Peyer's patch (tissue), 4 donors: ENCODE measurements around the gene BAIAP2L1. TPM values are rescaled to one million over a fixed set of nuclear protein-coding genes. Genes with fewer than 3 reads are reported as not detected.

Experiments
- DNase-seq, 3 donors: peaks; one replicate each; pipeline ENCODE4 v3.0.0-alpha.2; 2017 to 2019
- H3K27ac ChIP-seq, 4 donors: fragments of 200-600 bp; sonication (generic); one replicate each; pipeline ENCODE4 v1.5.1; 2016 to 2019
- H3K27me3 ChIP-seq, 2 donors: fragments of 200-600 bp; sonication (generic); one replicate each; pipeline ENCODE4 v1.5.1; 2019
- H3K36me3 ChIP-seq, 3 donors: fragments of 200-600 bp; sonication (generic); one replicate each; pipeline ENCODE4 v1.5.1; 2016 to 2019
- H3K4me1 ChIP-seq, 4 donors: fragments of 200-600 bp; sonication (generic); one replicate each; pipeline ENCODE4 v1.5.1; 2016 to 2019
- H3K4me3 ChIP-seq, 4 donors: fragments of 200-600 bp; sonication (generic); 1 replicate in 3 of 4; 2 replicates in 1 of 4; pipeline ENCODE4 v1.5.1; 2016 to 2019; ENCODE audit warnings: mild to moderate bottlenecking in 1 of 4
- H3K9me3 ChIP-seq, 4 donors: fragments of 200-600 bp; sonication (generic); one replicate each; pipeline ENCODE4 v1.5.1; 2016 to 2019; ENCODE audit warnings: mild to moderate bottlenecking in 1 of 4
- POLR2A ChIP-seq, 2 donors: fragments of 450-650 bp; IDR thresholded peaks; one replicate each; pipeline ENCODE4 v1.5.1; 2017; ENCODE audit warnings: antibody characterized with exemption in 2 of 2, mild to moderate bottlenecking in 2 of 2, moderate library complexity in 2 of 2
- total RNA-seq, 4 donors: library from RNA; depleted of rRNA; stranded (reverse); fragments of >200 nt; gene quantifications; one replicate each; pipeline ENCODE4 v1.1.0, GENCODE V29; 2016
- TF ChIP-seq, protein P1 (sequence below), 6 experiments: fragments of 450-650 bp in 4 of 6; fragments of 200-600 bp in 2 of 6; sonication (generic) in 1 of 6; IDR thresholded peaks; one replicate each; pipeline ENCODE4 v1.5.1; 2017 to 2019; ENCODE audit warnings: antibody characterized with exemption in 6 of 6, mild to moderate bottlenecking in 3 of 6, moderate library complexity in 1 of 6

The BAIAP2L1 gene
- total RNA-seq, 4 donors from 2014 or later = 31.4 to 46.4 (median 41.9) TPM

DNA sequence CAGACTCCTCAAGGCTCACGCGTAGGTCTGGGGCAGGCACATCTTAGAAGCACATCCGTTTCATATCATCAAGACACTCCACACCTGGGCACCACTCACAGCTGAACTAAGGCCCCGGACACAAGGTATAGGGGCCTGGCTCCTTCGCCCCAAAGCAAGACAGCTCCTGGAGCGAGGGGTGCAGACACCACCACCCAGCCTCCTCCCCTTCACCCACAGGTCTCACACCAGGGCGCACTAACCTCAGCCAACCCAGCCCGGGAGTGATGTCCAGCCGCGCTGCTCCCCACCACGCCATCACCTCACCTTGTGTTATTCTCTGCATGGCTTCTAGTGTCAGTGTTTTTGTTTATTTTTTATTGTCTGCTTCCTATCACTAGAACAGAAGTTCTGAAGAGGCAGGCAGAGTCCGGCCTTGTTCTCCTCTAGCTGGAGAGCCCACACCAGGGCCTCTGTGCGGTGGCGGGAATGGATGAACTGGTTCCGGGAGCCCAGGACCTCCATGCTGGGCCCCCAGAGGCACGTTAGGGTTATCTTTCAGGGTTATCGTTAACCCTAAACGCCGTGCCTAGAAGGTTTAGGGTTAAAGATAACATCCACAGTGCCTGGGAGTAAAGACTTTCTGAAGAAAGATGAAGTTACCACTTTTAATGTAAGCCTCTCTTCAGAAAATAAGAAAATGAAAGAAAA lies 97.6 kb downstream of the BAIAP2L1 start:
- Histone ChIP-seq H3K9me3 (no peaks in the 10 kb centered on the region), H3K4me1 (no peaks in the 10 kb centered on the region), H3K27me3 (no peaks in the 10 kb centered on the region), H3K27ac (no peak overlapping the region), H3K36me3 (peaks cover 0 to 39% (median 0%) of the 10 kb centered on the region in 3 donors), H3K4me3 (no peak overlapping the region)
- TF ChIP-seq POLR2A (IDR thresholded peaks at IDR 0.05) = no peak
- TF ChIP-seq, protein P1, sequence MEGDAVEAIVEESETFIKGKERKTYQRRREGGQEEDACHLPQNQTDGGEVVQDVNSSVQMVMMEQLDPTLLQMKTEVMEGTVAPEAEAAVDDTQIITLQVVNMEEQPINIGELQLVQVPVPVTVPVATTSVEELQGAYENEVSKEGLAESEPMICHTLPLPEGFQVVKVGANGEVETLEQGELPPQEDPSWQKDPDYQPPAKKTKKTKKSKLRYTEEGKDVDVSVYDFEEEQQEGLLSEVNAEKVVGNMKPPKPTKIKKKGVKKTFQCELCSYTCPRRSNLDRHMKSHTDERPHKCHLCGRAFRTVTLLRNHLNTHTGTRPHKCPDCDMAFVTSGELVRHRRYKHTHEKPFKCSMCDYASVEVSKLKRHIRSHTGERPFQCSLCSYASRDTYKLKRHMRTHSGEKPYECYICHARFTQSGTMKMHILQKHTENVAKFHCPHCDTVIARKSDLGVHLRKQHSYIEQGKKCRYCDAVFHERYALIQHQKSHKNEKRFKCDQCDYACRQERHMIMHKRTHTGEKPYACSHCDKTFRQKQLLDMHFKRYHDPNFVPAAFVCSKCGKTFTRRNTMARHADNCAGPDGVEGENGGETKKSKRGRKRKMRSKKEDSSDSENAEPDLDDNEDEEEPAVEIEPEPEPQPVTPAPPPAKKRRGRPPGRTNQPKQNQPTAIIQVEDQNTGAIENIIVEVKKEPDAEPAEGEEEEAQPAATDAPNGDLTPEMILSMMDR (IDR thresholded peaks at IDR 0.05) = no peak
- no peak for DNase-seq

DNA sequence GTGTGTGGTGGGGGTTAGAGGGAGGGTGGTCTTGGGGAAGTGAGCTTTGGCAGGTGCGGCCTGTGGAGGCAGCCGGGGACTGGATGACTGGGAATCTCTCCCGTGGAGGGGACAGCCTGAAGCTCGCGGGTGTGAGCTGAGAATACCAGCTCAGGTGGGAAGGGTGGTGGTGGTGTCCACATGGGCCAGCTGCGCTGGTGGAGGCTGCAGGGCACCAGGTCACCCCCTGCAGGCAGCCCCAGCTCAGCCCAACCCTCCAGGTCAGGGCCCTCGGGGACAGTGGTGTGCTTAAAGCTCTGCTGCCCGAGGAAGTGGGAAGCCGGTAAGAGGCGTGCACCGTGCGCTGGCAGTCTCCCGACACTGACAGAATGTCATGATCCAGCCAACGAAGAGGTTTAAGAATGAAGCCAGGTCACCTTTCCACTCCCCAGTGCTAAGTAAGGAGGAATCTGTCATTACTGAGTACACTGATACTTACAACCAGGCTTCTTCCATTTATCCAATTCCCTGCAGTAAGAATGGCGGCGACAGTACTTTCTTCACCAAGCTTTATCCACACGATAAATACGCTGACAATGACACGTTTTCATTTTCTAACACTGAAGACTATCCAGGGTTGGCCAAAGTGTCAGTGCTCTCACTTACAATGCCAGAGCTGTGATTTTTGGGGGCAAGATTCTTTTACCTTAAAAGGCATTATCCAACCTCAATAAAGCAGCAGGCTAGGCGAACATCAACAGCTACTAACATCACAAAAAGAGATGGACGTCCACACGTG lies 99.0 kb downstream of the BAIAP2L1 start:
- Histone ChIP-seq H3K4me3 (no peak overlapping the region), H3K4me1 (no peaks in the 10 kb centered on the region), H3K27ac (no peak overlapping the region), H3K36me3 (peaks cover 0 to 34% (median 0%) of the 10 kb centered on the region in 3 donors), H3K27me3 (no peaks in the 10 kb centered on the region), H3K9me3 (no peaks in the 10 kb centered on the region)
- TF ChIP-seq, protein P1 (IDR thresholded peaks at IDR 0.05) = no peak
- no peak for TF ChIP-seq POLR2A (IDR thresholded peaks at IDR 0.05)
- no peak for DNase-seq

DNA sequence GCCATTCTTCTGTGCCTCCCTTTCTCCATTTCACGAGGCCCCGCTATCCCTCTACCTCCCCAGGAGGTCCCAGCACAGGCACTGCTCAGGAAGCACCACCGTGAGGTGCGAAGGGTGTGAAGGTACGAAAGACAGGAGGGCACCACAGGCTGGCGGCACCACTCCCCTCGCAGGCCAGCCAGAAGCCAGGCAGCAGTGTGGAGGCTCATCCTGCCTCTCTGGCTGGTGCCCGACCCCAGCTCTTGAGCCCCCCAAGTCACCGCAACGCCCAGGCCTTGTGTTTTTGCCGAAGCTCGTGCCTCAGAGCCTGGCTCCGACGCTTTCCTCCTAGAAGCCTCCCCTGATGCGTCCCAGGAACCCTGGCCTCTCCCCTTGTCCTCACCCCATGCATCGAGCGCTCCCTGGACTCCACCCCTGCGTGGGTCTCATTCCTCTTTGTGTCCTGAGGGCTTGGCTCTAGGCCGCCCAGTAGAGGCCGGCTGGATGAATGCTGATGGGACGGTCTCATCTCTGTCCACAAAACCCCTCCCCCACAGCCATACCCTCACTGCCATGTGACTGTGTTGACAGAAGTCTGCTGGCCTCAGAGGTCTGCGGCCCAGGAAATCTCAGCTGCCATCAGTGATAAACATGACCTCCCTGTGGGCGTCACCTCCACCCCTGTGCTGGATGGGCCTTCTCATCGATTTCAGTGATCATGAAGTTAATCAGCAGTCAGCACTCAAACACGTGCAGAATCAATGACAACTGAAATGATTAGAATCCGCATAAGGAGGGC lies 100.1 kb downstream of the BAIAP2L1 start:
- DNase-seq = no peak
- TF ChIP-seq, protein P1 (IDR thresholded peaks at IDR 0.05) = no peak
- TF ChIP-seq POLR2A (IDR thresholded peaks at IDR 0.05) = no peak
- Histone ChIP-seq H3K4me3 (no peak overlapping the region), H3K4me1 (no peaks in the 10 kb centered on the region), H3K36me3 (peaks cover 0 to 35% (median 0%) of the 10 kb centered on the region in 3 donors), H3K9me3 (no peaks in the 10 kb centered on the region), H3K27ac (no peak overlapping the region), H3K27me3 (no peaks in the 10 kb centered on the region)

DNA sequence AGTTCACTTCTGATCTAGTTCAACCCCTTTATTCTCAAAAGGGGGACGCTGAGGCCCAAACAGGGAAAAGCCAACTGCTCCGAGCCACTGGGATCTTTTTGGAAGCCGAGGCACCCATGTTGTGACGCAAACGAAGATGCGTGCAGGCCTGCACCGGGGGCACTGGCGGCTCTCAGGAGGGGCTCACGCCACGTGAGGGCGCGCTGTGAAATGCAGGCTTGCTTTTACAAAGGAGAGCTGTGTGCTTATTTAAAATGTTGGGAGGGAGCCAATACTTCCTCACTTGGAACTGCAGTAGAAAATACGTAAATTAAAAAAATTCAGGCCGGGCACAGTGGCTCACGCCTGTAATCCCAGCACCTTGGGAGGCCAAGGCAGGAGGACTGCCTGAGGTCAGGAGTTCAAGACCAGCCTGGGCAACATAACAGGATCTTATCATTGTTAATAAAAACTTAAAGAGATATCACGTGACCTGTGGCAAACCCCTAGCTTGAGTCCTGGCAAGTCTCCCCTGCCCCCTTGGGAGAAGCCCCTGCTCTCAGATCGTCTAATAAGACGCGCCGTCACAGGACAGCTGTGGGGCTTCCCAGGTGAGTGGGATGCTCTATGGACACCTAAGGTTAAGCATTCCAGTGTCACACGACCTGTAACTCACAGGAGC lies 103.1 kb downstream of the BAIAP2L1 start:
- H3K4me3 ChIP-seq = no peak overlapping the region
- no peaks in the 10 kb centered on the region for H3K4me1 ChIP-seq
- no peaks in the 10 kb centered on the region for H3K9me3 ChIP-seq
- H3K27ac ChIP-seq = no peak overlapping the region
- peaks cover 0 to 29% (median 0%) of the 10 kb centered on the region in 3 donors for H3K36me3 ChIP-seq
- no peaks in the 10 kb centered on the region for H3K27me3 ChIP-seq
- TF ChIP-seq, protein P1 (IDR thresholded peaks at IDR 0.05) = no peak
- TF ChIP-seq POLR2A (IDR thresholded peaks at IDR 0.05) = no peak
- DNase-seq = no peak

DNA sequence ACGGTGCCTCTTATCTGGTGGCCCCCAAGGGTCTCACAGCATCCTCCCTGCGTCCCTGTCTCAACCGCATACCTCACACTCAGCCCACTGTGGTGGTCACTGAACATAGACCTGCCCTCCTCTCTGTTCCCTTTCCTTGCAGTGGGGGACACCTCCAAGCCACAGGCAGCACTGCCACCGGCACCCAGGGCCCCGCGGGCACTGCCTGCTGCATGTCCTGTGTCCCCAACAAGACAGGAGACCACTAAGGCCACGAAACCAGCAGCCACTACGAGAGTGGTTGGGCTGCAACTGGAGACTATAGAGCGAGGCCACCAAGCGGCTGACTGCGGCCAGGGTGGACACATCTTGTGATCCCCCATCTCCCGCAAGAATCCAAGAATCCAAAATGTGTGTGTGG lies 104.1 kb downstream of the BAIAP2L1 start:
- no peaks in the 10 kb centered on the region for H3K9me3 ChIP-seq
- DNase-seq = no peak
- no peaks in the 10 kb centered on the region for H3K27me3 ChIP-seq
- H3K4me3 ChIP-seq = no peak overlapping the region
- H3K27ac ChIP-seq = no peak overlapping the region
- TF ChIP-seq, protein P1 (IDR thresholded peaks at IDR 0.05) = no peak
- TF ChIP-seq POLR2A (IDR thresholded peaks at IDR 0.05) = no peak
- H3K36me3 ChIP-seq = peaks cover 0 to 36% (median 0%) of the 10 kb centered on the region in 3 donors
- H3K4me1 ChIP-seq = no peaks in the 10 kb centered on the region
